K562 (cell line): ENCODE measurements around the gene UBE2J2. TPM values are rescaled to one million over a fixed set of nuclear protein-coding genes. Genes with fewer than 3 reads are reported as not detected.
A peak's percentile ranks its signal among the peaks of the same experiment; 100 is the strongest.

ENCODE experiments used
- ATAC-seq: fragments of 200-7000 bp; cut with Tn5 transposase; 3 replicates; pipeline ENCODE4 v1.9.1; 2020; ENCODE audit warnings: moderate library complexity
- BruUV-seq: library from RNA; stranded (reverse); fragments of 400-500 nt; replicated peaks from 2 replicates; lab custom pipeline; 2021; lab: Mats Ljungman, UMichigan
- CTCF ChIA-PET: fragments of 300-600 bp; formaldehyde crosslinking; extraction: SDS; loops from one replicate; lab custom pipeline; 2021; ENCODE audit warnings: low intra/inter-chr PET ratio; lab: Yijun Ruan, JAX
- POLR2A ChIA-PET: fragments of 300-600, 350-650 bp; sonication (Branson Sonifier 250); formaldehyde crosslinking; extraction: SDS; loops from one replicate; lab custom pipeline; 2021; ENCODE audit warnings: antibody characterized with exemption, inconsistent platforms; lab: Yijun Ruan, JAX
- DNase-seq, 4 experiments: peaks; one replicate each; pipeline versions ENCODE4 v3.0.0 to v3.0.0-alpha.2; 2011 to 2018; ENCODE audit warnings: low spot score in 3 of 4, mixed read lengths in 3 of 4; ENCODE audit errors: extremely low read depth in 1 of 4
- FAIRE-seq: peaks from 2 replicates; lab custom pipeline; 2011; peaks lifted over from hg19 to GRCh38; lab: Jason Lieb, UNC
- H2AFZ ChIP-seq: 2 replicates; pipeline ENCODE4 v1.6.0; 2011; ENCODE audit warnings: low read depth, low read length, control low read depth, inconsistent platforms
- H3K27ac ChIP-seq: fragments of 200-600 bp; 3 replicates; pipeline ENCODE4 v1.8.0; 2011; ENCODE audit warnings: low read depth, mild to moderate bottlenecking, control low read depth, inconsistent platforms, low read length, moderate library complexity, mixed read lengths; ENCODE audit errors: extremely low read depth
- H3K27me3 ChIP-seq, 2 experiments: fragments of 300-600 bp in 1 of 2; 2 replicates in 1 of 2; 3 replicates in 1 of 2; pipeline versions ENCODE4 v1.6.0 to v1.8.0; 2011; ENCODE audit warnings: inconsistent platforms in 2 of 2, low read length in 2 of 2, mild to moderate bottlenecking in 1 of 2, mixed read lengths in 1 of 2, moderate library complexity in 1 of 2; ENCODE audit not compliant: control insufficient read depth in 2 of 2, insufficient read depth in 2 of 2
- H3K36me3 ChIP-seq: fragments of 300-600 bp; 3 replicates; pipeline ENCODE4 v1.8.0; 2011; ENCODE audit warnings: mild to moderate bottlenecking, low read length, inconsistent platforms; ENCODE audit not compliant: control insufficient read depth, insufficient read depth
- H3K4me1 ChIP-seq, 2 experiments: fragments of 200-600 bp in 1 of 2; replicated peaks in 1 of 2; 2 replicates in 1 of 2; 3 replicates in 1 of 2; pipeline versions ENCODE4 v1.5.1 to v1.8.0; 2011; ENCODE audit warnings: inconsistent platforms in 2 of 2, low read length in 2 of 2, mild to moderate bottlenecking in 1 of 2, mixed read lengths in 1 of 2, moderate library complexity in 1 of 2; ENCODE audit not compliant: control insufficient read depth in 2 of 2, insufficient read depth in 2 of 2
- H3K4me2 ChIP-seq: 2 replicates; pipeline ENCODE4 v1.6.1; 2011; ENCODE audit warnings: low read length, control low read depth, inconsistent platforms, mixed read lengths; ENCODE audit not compliant: insufficient read depth
- H3K4me3 ChIP-seq: fragments of 200-600 bp; sonication (generic), shearing (Covaris generic); 2 replicates; pipeline ENCODE4 v1.5.1; 2016; ENCODE audit warnings: control low read depth, inconsistent platforms
- H3K79me2 ChIP-seq: fragments of 200-600 bp; 3 replicates; pipeline ENCODE4 v1.8.0; 2011; ENCODE audit warnings: low read length, inconsistent platforms; ENCODE audit not compliant: control insufficient read depth, insufficient read depth
- H3K9ac ChIP-seq, 2 experiments: 2 replicates each; pipeline versions ENCODE4 v1.6.0 to v1.6.1; 2011; ENCODE audit warnings: low read depth in 2 of 2, low read length in 2 of 2, control low read depth in 1 of 2, inconsistent platforms in 1 of 2, mild to moderate bottlenecking in 1 of 2, mixed read lengths in 1 of 2; ENCODE audit not compliant: insufficient read depth in 1 of 2
- H3K9me1 ChIP-seq: one replicate; pipeline ENCODE4 v1.6.0; 2011; ENCODE audit warnings: inconsistent platforms, mild to moderate bottlenecking, low read length, moderate library complexity; ENCODE audit not compliant: control insufficient read depth, insufficient read depth
- H3K9me3 ChIP-seq: replicated peaks from 2 replicates; pipeline ENCODE4 v1.5.1; 2011; ENCODE audit warnings: low read depth, low read length, inconsistent platforms; ENCODE audit not compliant: control insufficient read depth, insufficient read depth
- H4K20me1 ChIP-seq: replicated peaks from 2 replicates; pipeline ENCODE4 v1.6.1; 2011; ENCODE audit warnings: low read length, inconsistent platforms, mixed read lengths; ENCODE audit not compliant: control insufficient read depth, insufficient read depth
- NCOA1 ChIP-seq: fragments of 450-650 bp; IDR thresholded peaks from 2 replicates; pipeline ENCODE4 v1.6.1; 2016; ENCODE audit warnings: low read depth
- RBM17 ChIP-seq: fragments of 200-400 bp; formaldehyde crosslinking; IDR thresholded peaks from 2 replicates; pipeline ENCODE4 v1.6.1; 2017; ENCODE audit warnings: low read depth, mild to moderate bottlenecking, low read length, borderline replicate concordance
- SREBF2 ChIP-seq: sonication (generic); formaldehyde crosslinking; IDR thresholded peaks from 2 replicates; pipeline ENCODE4 v1.4.0; 2020; ENCODE audit warnings: mild to moderate bottlenecking, missing genetic modification reagents
- TRIM28 ChIP-seq: fragments of 450-650 bp; IDR thresholded peaks from 2 replicates; pipeline ENCODE4 v1.6.1; 2017
- WGBS: fragments of 100-300 bp; shearing (Covaris generic); methylation state at CpG from one replicate; pipeline ENCODE4 v1.1.6; 2016; ENCODE audit warnings: low coverage, mixed read lengths; ENCODE audit not compliant: insufficient coverage; ENCODE audit errors: missing lambda C conversion rate; 5-methylcytosine and 5-hydroxymethylcytosine counted together
- in situ Hi-C: fragments of 300-500 bp; cut with MboI; formaldehyde crosslinking; loops from 4 replicates; pipeline ENCODE4 v1.15.0; 2018; ENCODE audit warnings: inconsistent platforms, mixed read lengths
- intact Hi-C: fragments of 100-400 bp; cut with micrococcal nuclease; formaldehyde crosslinking; loops from 2 replicates; pipeline ENCODE4 v1.14.2; 2022
- polyA plus RNA-seq, 8 experiments: library from polyadenylated mRNA; depleted of rRNA in 4 of 8; stranded (reverse) in 5 of 8; unstranded in 3 of 8; fragments of >200 nt; fragmentation: Nextera tagmentation in 2 of 8; fragmentation: Illumina TruSeq in 1 of 8; extraction: Ambion mirVana in 2 of 8; extraction: Trizol in 1 of 8; gene quantifications; 2 replicates each; pipeline versions ENCODE4 v1.2.1 to v1.2.3, GENCODE V29; 2011 to 2014; ENCODE audit warnings: inconsistent platforms in 1 of 8, missing spikeins in 1 of 8
- total RNA-seq, 7 experiments: library from RNA; depleted of rRNA in 6 of 7; stranded (reverse); fragments of >200 nt in 6 of 7; fragmentation: Illumina TruSeq in 2 of 7; extraction: Trizol in 2 of 7; gene quantifications; 2 replicates each; pipeline versions ENCODE4 v1.2.1 to v1.2.3, GENCODE V29; 2011 to 2021; ENCODE audit warnings: low replicate concordance in 1 of 7

The UBE2J2 gene
- total and polyA plus RNA-seq, 9 of the 15 experiments (the other 6 are each of a cell fraction or from before 2014, with no cell fraction given): 0.93 to 112 (median 75.5) TPM

- TF ChIP-seq SREBF2 (no peak), TRIM28 (no peak), NCOA1 (no peak), RBM17 (no peak)
- H3K4me3 ChIP-seq: no peak within 1 kb of the TSS
- no peaks in the 10 kb centered on the region for H3K9me1 ChIP-seq
- in situ Hi-C loops: no loop called here
- H3K79me2 ChIP-seq: no peaks in the 10 kb centered on the region
- ATAC-seq: no peak
- no peak within 1 kb of the TSS for H3K27ac ChIP-seq
- no TSS peak for BruUV-seq
- H3K9me3 ChIP-seq: no peaks in the 10 kb centered on the region
- no peak within 1 kb of the TSS for H3K4me2 ChIP-seq
- H3K4me1 ChIP-seq: peaks cover 0 to 64% of the 10 kb centered on the region in 2 experiments; a peak in 3 of 5 replicates
- no peak within 1 kb of the TSS for H2AFZ ChIP-seq
- DNase-seq: no peak
- ChIA-PET CTCF (no interaction called here), POLR2A (interaction anchor here (0.6 kb wide), 1 partner anchor 90 kb away, joined by 4 read pairs; no protein-coding TSS in a partner anchor)
- peaks cover 5% of the 10 kb centered on the region; the same call in 1 of the 3 replicates for H3K36me3 ChIP-seq
- H3K9ac ChIP-seq: peak within 1 kb of the TSS in 1 of 2 experiments; percentile 20; a peak in 1 of 4 replicates
- WGBS: 76% methylated on average over 14 of the region's 74 CpGs
- no peak for FAIRE-seq
- H4K20me1 ChIP-seq: no peaks in the 10 kb centered on the region
- H3K27me3 ChIP-seq: no peaks in the 10 kb centered on the region
- intact Hi-C loops: no loop called here
These were observed 26.9 kb downstream of the UBE2J2 start, which contains the start of gene C1QTNF12 for GRCh38 chr1:1246577-1247340. Gene C1QTNF12 (minus strand): TSS chr1:1246722. CDS start chr1:1246690, 32 bp downstream.
